Measurements from ENCODE around the gene USP46. TPM values are rescaled to one million over a fixed set of nuclear protein-coding genes. Genes with fewer than 3 reads are reported as not detected.

The USP46 gene
- total and polyA plus RNA-seq, 2 of the 8 experiments (the other 6 are each of a cell fraction or from before 2014, with no cell fraction given) = 10.6 to 62.4 TPM

- H3K4me2 ChIP-seq (ENCODE audit: insufficient read depth in 1 of 2, low read depth in 2 of 2, low read length in 2 of 2) = no peak overlapping the region
- no peak for FAIRE-seq
- peaks cover 14% of the 10 kb centered on the region for H3K79me1 ChIP-seq (ENCODE audit: low read depth, low read length)
- no peak overlapping the region for H3K4ac ChIP-seq (replicated peaks; ENCODE audit: insufficient read length, low read depth, low read length)
- no peak overlapping the region for H2BK12ac ChIP-seq (ENCODE audit: low read depth, low read length)
- H2AK5ac ChIP-seq (ENCODE audit: low read depth, low read length) = no peak overlapping the region
- peaks cover 0 to 2% (median 0%) of the 10 kb centered on the region in 4 experiments; a peak in 1 of 8 replicates for H3K36me3 ChIP-seq (ENCODE audit: control insufficient read depth in 2 of 4, insufficient read depth in 4 of 4, low read length in 3 of 4)
- no peak overlapping the region for H3K27ac ChIP-seq (ENCODE audit: low read depth, low read length)
- H2AFZ ChIP-seq (ENCODE audit: low read length) = no peak overlapping the region
- H4K8ac ChIP-seq (ENCODE audit: extremely low read depth, insufficient read depth, low read length) = no peak overlapping the region
- no peaks in the 10 kb centered on the region for H3K27me3 ChIP-seq (replicated peaks in 1 of 4; ENCODE audit: control insufficient read depth in 3 of 4, extremely low read depth in 1 of 4, insufficient read depth in 3 of 4, low read length in 3 of 4)
- no peak overlapping the region for H2BK15ac ChIP-seq (ENCODE audit: low read length)
- H4K91ac ChIP-seq (replicated peaks; ENCODE audit: insufficient read length, low read length) = no peak overlapping the region
- H3K9me3 ChIP-seq (ENCODE audit: insufficient read depth in 2 of 2, low read depth in 1 of 2, low read length in 1 of 2) = no peaks in the 10 kb centered on the region
- H3K23ac ChIP-seq (ENCODE audit: insufficient read length) = no peak overlapping the region
- WGBS, 2 experiments (ENCODE audit: extremely low coverage in 1 of 2, insufficient coverage in 1 of 2, insufficient read length in 1 of 2, insufficient replicate concordance in 2 of 2, low coverage in 1 of 2, low lambda C conversion rate in 2 of 2, missing lambda C conversion rate in 1 of 2) = 87% methylated on average over 2 of the region's 2 CpGs; no CpG with 5 or more reads in 1 of the 2 experiments
- CTCF ChIA-PET (ENCODE audit: partially characterized antibody) = interaction anchor here (0.7 to 2.2 kb wide), 3 partner anchors 59 to 336 kb away, joined by 3 to 8 read pairs (median 4); no protein-coding TSS in a partner anchor
- no peak overlapping the region for H2BK5ac ChIP-seq (ENCODE audit: low read depth, low read length)
- no peak overlapping the region for H2BK120ac ChIP-seq (replicated peaks; ENCODE audit: low read depth, low read length)
- no peak for DNase-seq (ENCODE audit: low read depth in 1 of 2, low spot score in 2 of 2)
- no peak overlapping the region for H3K9ac ChIP-seq (replicated peaks in 1 of 4; ENCODE audit: extremely low read depth in 1 of 4, low read depth in 3 of 4, low read length in 3 of 4)
- H3K4me3 ChIP-seq (ENCODE audit: extremely low read depth in 1 of 4, insufficient read depth in 2 of 4, low read depth in 3 of 4, low read length in 4 of 4) = no peak overlapping the region
- H3K23me2 ChIP-seq (ENCODE audit: low read depth, low read length) = no peaks in the 10 kb centered on the region
- POLR2A ChIA-PET (ENCODE audit: partially characterized antibody) = interaction anchor here (2.4 kb wide), 1 partner anchor 11 kb away, joined by 9 read pairs; no protein-coding TSS in a partner anchor
- TF ChIP-seq JUN (IDR thresholded peaks at IDR 0.05; ENCODE audit: low read depth, low read length) = no peak
- no peak for TF ChIP-seq SIX5 (IDR thresholded peaks at IDR 0.05; ENCODE audit: low read depth, low read length)
- no peak for TF ChIP-seq SRF (IDR thresholded peaks at IDR 0.05; ENCODE audit: low read depth, low read length)
- no peak for TF ChIP-seq E2F6 (IDR thresholded peaks at IDR 0.05)
- H3K14ac ChIP-seq (ENCODE audit: insufficient read length) = no peak overlapping the region
- H3K79me2 ChIP-seq (ENCODE audit: control insufficient read depth in 1 of 2, insufficient read depth in 2 of 2, low read length in 2 of 2) = peaks cover 27 to 100% of the 10 kb centered on the region in 2 experiments
- peaks cover 1 to 17% (median 5%) of the 10 kb centered on the region in 4 experiments; a peak in 4 of 7 replicates for H3K4me1 ChIP-seq (replicated peaks in 1 of 4; ENCODE audit: control insufficient read depth in 3 of 4, insufficient read depth in 4 of 4, low read length in 3 of 4)
- no peak overlapping the region for H3K56ac ChIP-seq (replicated peaks; ENCODE audit: insufficient read length, low read depth, low read length)
- H2BK20ac ChIP-seq (ENCODE audit: low read length) = no peak overlapping the region
- peaks cover 13 to 36% of the 10 kb centered on the region in 2 experiments for H4K20me1 ChIP-seq (replicated peaks in 1 of 2; ENCODE audit: control insufficient read depth in 1 of 2, insufficient read depth in 2 of 2, low read length in 2 of 2)
- H3K18ac ChIP-seq (ENCODE audit: extremely low read depth, low read length) = no peak overlapping the region
- no peak overlapping the region for H4K5ac ChIP-seq (ENCODE audit: insufficient read length, low read depth, low read length)
Observed at GRCh38 chr4:52646741-52647140, 12.4 kb downstream of the USP46 start.
